ENCODE data around the gene MYO3B. TPM values are rescaled to one million over a fixed set of nuclear protein-coding genes. Genes with fewer than 3 reads are reported as not detected.

MYO3B gene
- total RNA-seq, 2 experiments from 2014 or later, result not detected

DNA sequence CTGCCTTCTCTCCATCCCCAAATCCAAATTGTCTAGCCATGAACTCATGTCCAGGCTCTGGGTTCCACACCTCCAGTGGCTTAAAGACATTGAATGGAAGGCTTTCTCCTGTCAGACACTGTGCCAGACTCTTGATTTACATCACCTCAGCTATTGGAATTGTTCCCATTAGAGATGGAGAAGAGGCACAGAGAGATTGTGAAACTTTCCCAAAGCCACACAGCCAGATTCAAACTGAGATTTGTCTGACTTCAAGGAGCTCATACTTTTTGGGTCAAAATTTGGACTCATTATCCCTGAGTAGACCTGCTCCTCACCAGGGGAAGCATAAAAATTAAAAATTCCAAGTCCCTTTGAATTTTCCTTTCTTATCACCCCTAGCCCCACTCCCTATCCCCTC is 18.9 kb upstream of the MYO3B start:
- Histone ChIP-seq H4K20me1 (ENCODE audit: insufficient read depth, low read length) (no peaks in the 10 kb centered on the region), H3K36me3 (ENCODE audit: insufficient read depth, low read length) (no peaks in the 10 kb centered on the region), H3K4me3 (ENCODE audit: low read depth, low read length, poor library complexity, severe bottlenecking) (no peak overlapping the region), H3K9me3 (ENCODE audit: low read length) (no peaks in the 10 kb centered on the region), H2AFZ (ENCODE audit: low read length) (no peak overlapping the region), H3K4me1 (ENCODE audit: insufficient read depth, low read length, poor library complexity, severe bottlenecking) (no peaks in the 10 kb centered on the region), H3K79me2 (ENCODE audit: insufficient read depth, low read depth, low read length) (no peaks in the 10 kb centered on the region), H3K27ac (ENCODE audit: low read depth, low read length, poor library complexity, severe bottlenecking) (no peak overlapping the region), H3K9me2 (ENCODE audit: insufficient read depth, low read length) (no peaks in the 10 kb centered on the region), H3K4me2 (ENCODE audit: low read length) (no peak overlapping the region)
- TF ChIP-seq EZH2phosphoT487 (IDR thresholded peaks at IDR 0.05; ENCODE audit: borderline replicate concordance, low read depth, low read length), result no peak
- TF ChIP-seq, protein P1, sequence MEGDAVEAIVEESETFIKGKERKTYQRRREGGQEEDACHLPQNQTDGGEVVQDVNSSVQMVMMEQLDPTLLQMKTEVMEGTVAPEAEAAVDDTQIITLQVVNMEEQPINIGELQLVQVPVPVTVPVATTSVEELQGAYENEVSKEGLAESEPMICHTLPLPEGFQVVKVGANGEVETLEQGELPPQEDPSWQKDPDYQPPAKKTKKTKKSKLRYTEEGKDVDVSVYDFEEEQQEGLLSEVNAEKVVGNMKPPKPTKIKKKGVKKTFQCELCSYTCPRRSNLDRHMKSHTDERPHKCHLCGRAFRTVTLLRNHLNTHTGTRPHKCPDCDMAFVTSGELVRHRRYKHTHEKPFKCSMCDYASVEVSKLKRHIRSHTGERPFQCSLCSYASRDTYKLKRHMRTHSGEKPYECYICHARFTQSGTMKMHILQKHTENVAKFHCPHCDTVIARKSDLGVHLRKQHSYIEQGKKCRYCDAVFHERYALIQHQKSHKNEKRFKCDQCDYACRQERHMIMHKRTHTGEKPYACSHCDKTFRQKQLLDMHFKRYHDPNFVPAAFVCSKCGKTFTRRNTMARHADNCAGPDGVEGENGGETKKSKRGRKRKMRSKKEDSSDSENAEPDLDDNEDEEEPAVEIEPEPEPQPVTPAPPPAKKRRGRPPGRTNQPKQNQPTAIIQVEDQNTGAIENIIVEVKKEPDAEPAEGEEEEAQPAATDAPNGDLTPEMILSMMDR (conservative IDR thresholded peaks at IDR 0.05; ENCODE audit: low read length), result no peak
- ChIA-PET CTCF (ENCODE audit: unreplicated experiment) (no interaction called here), POLR2A (no interaction called here)
- intact Hi-C loops (cut with micrococcal nuclease; ENCODE audit: unreplicated experiment), result no loop called here
- BruUV-seq (replicated peaks), result no TSS peak
- no peak for DNase-seq (ENCODE audit: low spot score)

DNA sequence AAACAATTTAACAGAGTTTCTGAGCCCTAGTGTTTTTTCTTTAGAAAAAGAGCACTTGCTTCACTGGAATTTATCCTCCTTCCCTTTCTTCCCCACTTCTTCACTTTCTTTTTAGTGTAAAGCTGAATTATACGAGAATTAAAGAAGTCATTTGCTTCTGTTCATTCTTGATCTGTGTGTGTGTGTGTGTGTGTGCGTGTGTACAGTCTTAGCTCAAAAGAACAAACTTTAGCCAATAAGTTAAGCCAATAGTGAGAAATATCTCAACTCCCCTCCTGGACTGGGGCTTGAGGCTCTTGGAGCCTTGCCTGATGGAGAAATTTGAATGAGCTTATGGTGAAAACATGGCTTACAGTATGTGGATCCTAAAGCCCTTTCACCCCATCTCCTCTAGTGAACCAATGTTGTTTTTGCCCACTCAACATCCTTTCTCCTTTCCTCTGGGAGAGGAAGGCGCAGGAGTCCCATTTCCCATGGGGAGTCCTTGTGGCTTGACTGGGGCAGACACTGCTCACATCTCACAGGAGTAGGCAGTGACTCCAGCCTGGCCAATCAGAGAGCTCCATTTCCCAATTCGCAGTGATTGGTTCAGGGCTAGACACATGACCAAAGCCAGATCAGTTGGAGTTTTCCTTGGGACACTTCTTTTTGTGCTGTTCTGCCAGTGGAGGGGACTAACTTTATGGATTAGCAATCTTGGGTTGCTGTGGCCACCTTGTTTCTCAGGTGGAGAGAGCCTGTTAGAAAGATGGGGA is 16.3 kb upstream of the MYO3B start:
- intact Hi-C loops (cut with micrococcal nuclease; ENCODE audit: unreplicated experiment), result no loop called here
- Histone ChIP-seq H3K9me3 (ENCODE audit: low read length) (no peaks in the 10 kb centered on the region), H3K4me3 (ENCODE audit: low read depth, low read length, poor library complexity, severe bottlenecking) (no peak overlapping the region), H4K20me1 (ENCODE audit: insufficient read depth, low read length) (no peaks in the 10 kb centered on the region), H3K27ac (ENCODE audit: low read depth, low read length, poor library complexity, severe bottlenecking) (no peak overlapping the region), H3K36me3 (ENCODE audit: insufficient read depth, low read length) (no peaks in the 10 kb centered on the region), H3K79me2 (ENCODE audit: insufficient read depth, low read depth, low read length) (no peaks in the 10 kb centered on the region), H3K4me2 (ENCODE audit: low read length) (no peak overlapping the region), H3K9me2 (ENCODE audit: insufficient read depth, low read length) (no peaks in the 10 kb centered on the region), H2AFZ (ENCODE audit: low read length) (no peak overlapping the region), H3K4me1 (ENCODE audit: insufficient read depth, low read length, poor library complexity, severe bottlenecking) (no peaks in the 10 kb centered on the region)
- ChIA-PET CTCF (ENCODE audit: unreplicated experiment) (no interaction called here), POLR2A (interaction anchor here (0.7 kb wide), 1 partner anchor 622 kb away, joined by 4 read pairs; no protein-coding TSS in a partner anchor)
- no peak for DNase-seq (ENCODE audit: low spot score)
- TF ChIP-seq EZH2phosphoT487 (IDR thresholded peaks at IDR 0.05; ENCODE audit: borderline replicate concordance, low read depth, low read length), result no peak
- TF ChIP-seq, protein P1 (conservative IDR thresholded peaks at IDR 0.05; ENCODE audit: low read length), result no peak
- BruUV-seq (replicated peaks), result no TSS peak

DNA sequence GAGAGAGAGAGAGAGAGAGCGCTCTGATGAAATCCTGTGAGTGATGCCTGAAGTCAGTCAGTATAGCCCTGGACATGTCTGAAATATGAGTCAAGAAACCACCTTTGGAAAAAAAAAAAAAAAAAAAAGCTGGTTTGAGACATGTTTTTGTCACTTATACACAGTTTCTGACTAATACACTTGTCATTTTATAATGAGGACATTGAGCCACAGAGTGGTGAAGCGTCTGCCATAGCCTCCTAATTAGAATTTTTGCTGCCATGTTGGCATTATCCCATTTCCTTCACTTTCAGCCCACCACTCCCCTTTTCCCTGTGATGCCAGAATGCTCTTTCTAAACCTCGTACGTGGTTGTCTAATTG is 15.7 kb upstream of the MYO3B start:
- Histone ChIP-seq H3K4me2 (ENCODE audit: low read length) (no peak overlapping the region), H3K4me3 (ENCODE audit: low read depth, low read length, poor library complexity, severe bottlenecking) (no peak overlapping the region), H3K9me3 (ENCODE audit: low read length) (no peaks in the 10 kb centered on the region), H3K4me1 (ENCODE audit: insufficient read depth, low read length, poor library complexity, severe bottlenecking) (no peaks in the 10 kb centered on the region), H3K27ac (ENCODE audit: low read depth, low read length, poor library complexity, severe bottlenecking) (no peak overlapping the region), H3K79me2 (ENCODE audit: insufficient read depth, low read depth, low read length) (no peaks in the 10 kb centered on the region), H4K20me1 (ENCODE audit: insufficient read depth, low read length) (no peaks in the 10 kb centered on the region), H2AFZ (ENCODE audit: low read length) (no peak overlapping the region), H3K36me3 (ENCODE audit: insufficient read depth, low read length) (no peaks in the 10 kb centered on the region), H3K9me2 (ENCODE audit: insufficient read depth, low read length) (no peaks in the 10 kb centered on the region)
- TF ChIP-seq, protein P1 (conservative IDR thresholded peaks at IDR 0.05; ENCODE audit: low read length), result no peak
- TF ChIP-seq EZH2phosphoT487 (IDR thresholded peaks at IDR 0.05; ENCODE audit: borderline replicate concordance, low read depth, low read length), result no peak
- POLR2A ChIA-PET, result interaction anchor here (0.6 to 0.7 kb wide), 3 partner anchors 621 to 1368 kb away, joined by 4 read pairs; no protein-coding TSS in a partner anchor
- DNase-seq (ENCODE audit: low spot score), result no peak
- no TSS peak for BruUV-seq (replicated peaks)
- CTCF ChIA-PET (ENCODE audit: unreplicated experiment), result no interaction called here
- intact Hi-C loops (cut with micrococcal nuclease; ENCODE audit: unreplicated experiment), result no loop called here
